ENCODE data around the gene GOLIM4.

- TF ChIP-seq CTCF (IDR thresholded peaks at IDR 0.05; ENCODE audit: low read depth, low read length, missing input control) (no peak), ATF3 (IDR thresholded peaks at IDR 0.05) (no peak), TAF1 (conservative IDR thresholded peaks at IDR 0.05) (no peak)
These were observed 94.5 kb downstream of the GOLIM4 start for GRCh38 chr3:168001244-168001643.

Measured in liver (tissue), 3 donors.